ENCODE results near the gene CDADC1.
"Not testable (repeated sequence)": the region's sequence is repeated elsewhere in the genome, so short reads cannot be mapped to it uniquely, and the experiment has no call there.

Gene CDADC1

GRCh38 chr13:49287995-49288394 is 40.3 kb downstream of the CDADC1 start:
- H3K4me3 ChIP-seq, result no peak overlapping the region
- H3K27ac ChIP-seq, result no peak overlapping the region

GRCh38 chr13:49288458-49288857 is 40.7 kb downstream of the CDADC1 start:
- H3K27ac ChIP-seq, result no peak overlapping the region
- no peak overlapping the region for H3K4me3 ChIP-seq

- Histone ChIP-seq H3K4me3 (no peak overlapping the region), H3K27ac (no peak overlapping the region)
These were observed 45.2 kb downstream of the CDADC1 start for GRCh38 chr13:49292742-49293486.

GRCh38 chr13:49294723-49295122 is 47.0 kb downstream of the CDADC1 start:
- not testable (repeated sequence) for H3K4me3 ChIP-seq, H3K27ac ChIP-seq

- Histone ChIP-seq H3K27ac (no peak overlapping the region), H3K4me3 (no peak overlapping the region)
These were observed 47.5 kb downstream of the CDADC1 start for GRCh38 chr13:49295244-49295643.

GRCh38 chr13:49296659-49297058 is 48.9 kb downstream of the CDADC1 start:
- H3K4me3 ChIP-seq, result no peak overlapping the region
- no peak overlapping the region for H3K27ac ChIP-seq

GRCh38 chr13:49297338-49297737 is 49.6 kb downstream of the CDADC1 start:
- H3K4me3 ChIP-seq, result no peak overlapping the region
- no peak overlapping the region for H3K27ac ChIP-seq

GRCh38 chr13:49298416-49298815 is 50.7 kb downstream of the CDADC1 start:
- H3K4me3 ChIP-seq, result no peak overlapping the region
- no peak overlapping the region for H3K27ac ChIP-seq

- no peak overlapping the region for H3K4me3 ChIP-seq
- H3K27ac ChIP-seq, result peak overlapping the region in 1 of 21 experiments; percentile 22
These were observed 51.3 kb downstream of the CDADC1 start for GRCh38 chr13:49298903-49299605.

GRCh38 chr13:49300276-49300675 is 52.6 kb downstream of the CDADC1 start:
- peak overlapping the region in 2 of 21 experiments; percentile 10 to 52 for H3K27ac ChIP-seq

GRCh38 chr13:49300739-49301589 is 53.2 kb downstream of the CDADC1 start:
- peak overlapping the region in 5 of 7 experiments; percentile 6 to 26 (median 17) for H3K4me3 ChIP-seq
- H3K27ac ChIP-seq, result peak overlapping the region in 9 of 21 experiments; percentile 7 to 68 (median 52)

More at GRCh38 chr13:49300276-49300675, 52.6 kb downstream of the CDADC1 start:
- H3K4me3 ChIP-seq, result no peak overlapping the region

- Histone ChIP-seq H3K4me3 (no peak overlapping the region), H3K27ac (peak overlapping the region in 3 of 21 experiments; percentile 4 to 29 (median 7))
These were observed 54.5 kb downstream of the CDADC1 start for GRCh38 chr13:49302222-49302621.

GRCh38 chr13:49302817-49303216 is 55.1 kb downstream of the CDADC1 start:
- peak overlapping the region in 1 of 21 experiments; percentile 5 for H3K27ac ChIP-seq
- H3K4me3 ChIP-seq, result no peak overlapping the region

GRCh38 chr13:49303533-49304252 is 56.0 kb downstream of the CDADC1 start:
- peak overlapping the region in 5 of 21 experiments; percentile 5 to 63 (median 32) for H3K27ac ChIP-seq
- no peak overlapping the region for H3K4me3 ChIP-seq

GRCh38 chr13:49304356-49304755 is 56.6 kb downstream of the CDADC1 start:
- H3K4me3 ChIP-seq, result no peak overlapping the region
- H3K27ac ChIP-seq, result peak overlapping the region in 4 of 21 experiments; percentile 32 to 63 (median 47)

GRCh38 chr13:49304763-49305700 is 57.3 kb downstream of the CDADC1 start:
- Histone ChIP-seq H3K27ac (peak overlapping the region in 4 of 21 experiments; percentile 19 to 63 (median 34)), H3K4me3 (no peak overlapping the region)

- peak overlapping the region in 4 of 21 experiments; percentile 9 to 48 (median 20) for H3K27ac ChIP-seq
- no peak overlapping the region for H3K4me3 ChIP-seq
These were observed 58.2 kb downstream of the CDADC1 start for GRCh38 chr13:49305792-49306425.

GRCh38 chr13:49307365-49307764 is 59.6 kb downstream of the CDADC1 start:
- Histone ChIP-seq H3K4me3 (no peak overlapping the region), H3K27ac (peak overlapping the region in 18 of 21 experiments; percentile 18 to 81 (median 68))
